GM10248 (cell line): Measurements from ENCODE around the gene MRPS10.

Source experiments
- CTCF ChIA-PET: fragments of 300-600 bp; sonication (Branson Sonifier 250); formaldehyde crosslinking; extraction: SDS; loops from one replicate; lab custom pipeline; 2021; ENCODE audit warnings: antibody characterized with exemption; lab: Yijun Ruan, JAX
- POLR2A ChIA-PET: fragments of 350-650 bp; sonication (Branson Sonifier 250); formaldehyde crosslinking; extraction: SDS; loops from one replicate; lab custom pipeline; 2020; ENCODE audit warnings: antibody characterized with exemption; lab: Yijun Ruan, JAX
- DNase-seq: peaks from one replicate; pipeline ENCODE4 v3.0.0; 2012; ENCODE audit errors: extremely low spot score
- CTCF ChIP-seq: IDR thresholded peaks from 2 replicates; pipeline ENCODE4 v1.5.1; 2012; ENCODE audit warnings: mild to moderate bottlenecking, low read depth; ENCODE audit errors: extremely low read depth, missing control alignments, control extremely low read depth

MRPS10 gene

GRCh38 chr6:42254505-42254904 is 36.8 kb upstream of the MRPS10 start:
- POLR2A ChIA-PET: no interaction called here
- no peak for DNase-seq
- no peak for TF ChIP-seq CTCF
- CTCF ChIA-PET: interaction anchor here (1.3 kb wide), 1 partner anchor 55 kb away, joined by 3 read pairs; no protein-coding TSS in a partner anchor

- no peak for DNase-seq
- TF ChIP-seq CTCF: no peak
- ChIA-PET CTCF (interaction anchor here (0.7 to 1.6 kb wide), 4 partner anchors 8 to 296 kb away, joined by 3 to 8 read pairs (median 4); no protein-coding TSS in a partner anchor), POLR2A (no interaction called here)
Observed at GRCh38 chr6:42251911-42252637, 34.4 kb upstream of the MRPS10 start.

DNA sequence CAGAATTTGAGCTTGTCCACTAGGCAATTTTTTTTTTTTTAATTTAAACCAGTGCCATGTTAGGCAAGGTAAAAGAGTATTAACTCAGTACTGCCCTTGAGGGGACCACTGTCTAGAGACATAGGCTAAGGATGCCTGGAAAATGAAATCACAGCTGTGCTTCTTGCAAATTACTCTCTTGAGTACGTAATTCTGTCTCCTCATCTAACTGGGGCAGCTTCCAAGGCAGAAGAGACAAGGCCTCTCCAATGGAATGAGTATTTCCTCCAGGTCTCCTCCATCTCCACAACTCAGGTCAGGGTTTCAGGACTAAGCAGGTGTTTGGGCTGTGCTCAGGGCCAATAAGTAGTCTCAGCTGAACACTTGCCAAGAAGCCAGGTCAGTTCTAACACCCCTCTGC is 33.8 kb upstream of the MRPS10 start:
- no peak for TF ChIP-seq CTCF
- CTCF ChIA-PET: interaction anchor here (0.7 to 1.3 kb wide), 3 partner anchors 9 to 297 kb away, joined by 3 to 5 read pairs (median 3); no protein-coding TSS in a partner anchor
- no peak for DNase-seq
- POLR2A ChIA-PET: no interaction called here

DNA sequence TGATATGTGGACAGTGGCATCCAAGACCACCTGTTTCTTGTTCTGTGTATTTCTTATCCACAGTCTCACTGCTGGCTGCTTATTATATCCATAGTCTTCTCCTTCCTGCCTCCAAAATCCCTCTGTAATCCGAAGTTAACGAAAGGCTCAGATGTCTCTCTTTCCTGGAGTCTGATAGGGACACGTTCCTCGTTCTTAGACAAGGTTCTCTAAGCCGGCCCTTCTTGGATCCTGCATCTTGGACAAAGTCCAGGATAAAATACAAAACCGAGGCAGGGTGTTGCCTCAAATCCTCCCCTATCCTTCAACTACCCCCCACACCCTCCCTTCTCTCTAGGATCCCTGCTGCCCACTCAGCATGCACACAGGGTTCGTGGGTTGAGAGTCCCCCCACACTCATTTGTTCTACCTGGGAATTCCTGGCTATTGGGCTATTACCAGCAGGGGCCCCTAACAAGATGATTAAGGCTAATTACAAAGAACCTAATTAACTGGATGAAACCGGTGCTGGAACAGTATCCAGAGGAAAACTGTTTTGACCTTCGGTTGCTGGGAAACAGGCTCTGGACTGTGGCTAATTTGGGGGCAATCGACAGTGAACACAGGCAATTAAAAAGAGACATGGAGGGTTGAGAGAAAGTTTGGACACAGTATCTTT is 32.7 kb upstream of the MRPS10 start:
- no peak for TF ChIP-seq CTCF
- CTCF ChIA-PET: interaction anchor here (1.1 to 1.3 kb wide), 2 partner anchors 10 to 297 kb away, joined by 3 to 5 read pairs; no protein-coding TSS in a partner anchor
- POLR2A ChIA-PET: no interaction called here

GRCh38 chr6:42249279-42249678 is 31.6 kb upstream of the MRPS10 start:
- POLR2A ChIA-PET: no interaction called here
- no peak for TF ChIP-seq CTCF
- CTCF ChIA-PET: interaction anchor here (1.4 kb wide), 1 partner anchor 12 kb away, joined by 4 read pairs; no protein-coding TSS in a partner anchor
- DNase-seq: no peak

More for the DNA sequence above, 32.7 kb upstream of the MRPS10 start:
- no peak for DNase-seq

GRCh38 chr6:42243046-42243445 is 25.4 kb upstream of the MRPS10 start:
- no peak for TF ChIP-seq CTCF
- ChIA-PET POLR2A (no interaction called here), CTCF (interaction anchor here (1.3 to 2.4 kb wide), 5 partner anchors 10 to 483 kb away, joined by 3 to 11 read pairs (median 8); no protein-coding TSS in a partner anchor)
- DNase-seq: no peak
